Right lung (tissue), 5 donors: Measurements from ENCODE around the gene HNRNPAB. TPM values are rescaled to one million over a fixed set of nuclear protein-coding genes. Genes with fewer than 3 reads are reported as not detected.

ENCODE experiments used
- DNase-seq, 2 donors: peaks; one replicate each; pipeline ENCODE4 v3.0.0-alpha.2; 2013
- polyA plus RNA-seq, 5 donors: library from polyadenylated mRNA; unstranded; fragments of 120-200 nt; gene quantifications; one replicate each; pipeline versions ENCODE4 v1.2.1 to v1.2.3, GENCODE V29; 2013; ENCODE audit warnings: inconsistent platforms in 1 of 5, low replicate concordance in 1 of 5; ENCODE audit not compliant: insufficient read length in 5 of 5, insufficient read depth in 1 of 5

HNRNPAB gene
- polyA plus RNA-seq, 5 donors, result 113 to 157 (median 127) TPM

GRCh38 chr5:178210686-178211085 lies 6.4 kb downstream of the HNRNPAB start:
- DNase-seq, result no peak

- no peak for DNase-seq
Observed at GRCh38 chr5:178211095-178212048, 7.0 kb downstream of the HNRNPAB start.

- no peak for DNase-seq
Observed at GRCh38 chr5:178212241-178213002, 8.1 kb downstream of the HNRNPAB start.

GRCh38 chr5:178213003-178213461 lies 8.7 kb downstream of the HNRNPAB start:
- DNase-seq, result no peak

- no peak for DNase-seq
Observed at GRCh38 chr5:178213748-178214151, 9.4 kb downstream of the HNRNPAB start.

GRCh38 chr5:178214160-178214803 lies 9.9 kb downstream of the HNRNPAB start:
- DNase-seq, result no peak

GRCh38 chr5:178215280-178216002 lies 11.1 kb downstream of the HNRNPAB start:
- DNase-seq, result no peak

GRCh38 chr5:178216088-178216534 lies 11.8 kb downstream of the HNRNPAB start:
- DNase-seq, result no peak

GRCh38 chr5:178216779-178217178 lies 12.4 kb downstream of the HNRNPAB start:
- DNase-seq, result no peak

GRCh38 chr5:178218237-178218776 lies 14.0 kb downstream of the HNRNPAB start:
- DNase-seq, result no peak

- DNase-seq, result no peak
Observed at GRCh38 chr5:178218827-178219226, 14.5 kb downstream of the HNRNPAB start.

GRCh38 chr5:178221282-178221681 lies 16.9 kb downstream of the HNRNPAB start:
- DNase-seq, result no peak

- DNase-seq, result no peak
Observed at GRCh38 chr5:178221853-178222252, 17.5 kb downstream of the HNRNPAB start.

GRCh38 chr5:178222292-178222691 lies 18.0 kb downstream of the HNRNPAB start:
- no peak for DNase-seq

- no peak for DNase-seq
Observed at GRCh38 chr5:178223196-178223773, 19.0 kb downstream of the HNRNPAB start.

- DNase-seq, result no peak
Observed at GRCh38 chr5:178223828-178224335, 19.5 kb downstream of the HNRNPAB start.

- no peak for DNase-seq
Observed at GRCh38 chr5:178224403-178224802, 20.1 kb downstream of the HNRNPAB start.

- DNase-seq, result no peak
Observed at GRCh38 chr5:178225174-178225573, 20.8 kb downstream of the HNRNPAB start.

GRCh38 chr5:178227138-178227659 lies 22.9 kb downstream of the HNRNPAB start:
- DNase-seq, result no peak

- no peak for DNase-seq
Observed at GRCh38 chr5:178227929-178228328, 23.6 kb downstream of the HNRNPAB start.
